C4-2B (cell line): ENCODE results near the gene POLK.

ENCODE experiments used
- CTCF ChIP-seq: fragments of 450-650 bp; conservative IDR thresholded peaks from 2 replicates; pipeline ENCODE4 v1.5.1; 2017; ENCODE audit warnings: mild to moderate bottlenecking
- ZFX ChIP-seq: fragments of 450-650 bp; IDR thresholded peaks from 2 replicates; pipeline ENCODE4 v1.6.1; 2017

GRCh38 chr5:75616971-75617621, 105.4 kb downstream of the POLK start:
- TF ChIP-seq CTCF: no peak
- no peak for TF ChIP-seq ZFX
